Measurements from ENCODE around the gene TCAP.
A peak's percentile ranks its signal among the peaks of the same experiment; 100 is the strongest.
"Not testable (repeated sequence)": the region's sequence is repeated elsewhere in the genome, so short reads cannot be mapped to it uniquely, and the experiment has no call there.

Gene TCAP

DNA sequence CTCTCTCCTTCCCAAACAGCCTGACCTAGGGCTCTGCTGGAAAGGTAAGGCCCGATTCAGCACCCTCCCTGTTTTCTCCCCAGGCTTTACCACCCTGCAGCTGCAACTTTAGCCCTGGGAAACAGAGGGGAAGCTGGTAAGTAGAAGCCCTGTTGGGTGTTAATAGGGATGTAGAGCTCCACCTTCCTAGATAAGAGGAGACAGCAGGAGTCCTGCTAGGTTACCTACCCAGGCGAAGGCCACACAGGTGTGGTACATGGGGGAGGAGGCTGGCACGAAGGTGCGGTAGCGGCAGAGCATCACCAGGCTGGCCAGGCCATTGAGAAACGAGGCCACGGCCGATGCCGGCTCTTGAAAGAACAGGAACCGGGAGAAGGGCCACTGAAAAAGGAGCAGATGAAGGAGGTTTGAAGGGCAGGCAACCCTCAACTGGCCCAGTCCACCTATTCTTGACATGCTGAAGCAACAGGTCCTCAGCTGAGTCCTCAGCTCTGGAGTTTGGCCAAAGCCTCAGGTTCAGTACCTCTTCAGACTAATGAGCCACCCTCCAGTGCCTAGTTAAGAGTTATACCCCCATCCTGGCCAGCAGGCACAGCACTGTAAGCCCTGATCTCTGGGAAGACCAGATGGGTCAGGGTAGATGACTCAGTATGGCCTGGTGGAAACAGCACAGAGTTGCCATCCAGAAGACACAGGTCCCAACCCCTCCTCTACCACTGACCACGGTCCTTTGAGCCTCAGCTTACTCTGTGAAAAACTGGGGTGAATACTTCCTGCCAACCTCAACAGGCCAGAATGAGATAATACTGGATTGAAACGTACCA is 19.4 kb downstream of the TCAP start:
- DNase-seq: no peak

DNA sequence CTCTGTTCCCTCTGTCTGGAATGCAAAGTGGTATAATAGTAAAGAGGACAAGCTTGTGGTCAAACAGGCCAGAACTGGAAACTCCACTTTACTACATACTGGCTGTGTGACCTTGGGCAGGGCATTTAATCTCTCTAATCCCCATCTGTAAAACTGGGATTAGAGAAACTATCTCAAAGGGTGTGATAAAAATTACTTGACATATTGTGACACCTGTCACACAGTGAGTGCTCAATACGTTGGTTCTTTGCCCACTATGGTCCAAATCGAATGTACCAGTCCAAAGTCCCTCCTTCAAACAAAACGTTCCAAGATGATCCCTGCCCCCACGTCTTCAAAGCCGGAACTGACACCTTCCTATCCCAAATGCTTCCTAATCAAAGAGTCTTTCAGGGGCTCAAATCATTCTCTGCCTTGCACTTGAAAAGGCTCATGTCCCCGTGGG is 22.0 kb downstream of the TCAP start:
- DNase-seq: no peak

DNA sequence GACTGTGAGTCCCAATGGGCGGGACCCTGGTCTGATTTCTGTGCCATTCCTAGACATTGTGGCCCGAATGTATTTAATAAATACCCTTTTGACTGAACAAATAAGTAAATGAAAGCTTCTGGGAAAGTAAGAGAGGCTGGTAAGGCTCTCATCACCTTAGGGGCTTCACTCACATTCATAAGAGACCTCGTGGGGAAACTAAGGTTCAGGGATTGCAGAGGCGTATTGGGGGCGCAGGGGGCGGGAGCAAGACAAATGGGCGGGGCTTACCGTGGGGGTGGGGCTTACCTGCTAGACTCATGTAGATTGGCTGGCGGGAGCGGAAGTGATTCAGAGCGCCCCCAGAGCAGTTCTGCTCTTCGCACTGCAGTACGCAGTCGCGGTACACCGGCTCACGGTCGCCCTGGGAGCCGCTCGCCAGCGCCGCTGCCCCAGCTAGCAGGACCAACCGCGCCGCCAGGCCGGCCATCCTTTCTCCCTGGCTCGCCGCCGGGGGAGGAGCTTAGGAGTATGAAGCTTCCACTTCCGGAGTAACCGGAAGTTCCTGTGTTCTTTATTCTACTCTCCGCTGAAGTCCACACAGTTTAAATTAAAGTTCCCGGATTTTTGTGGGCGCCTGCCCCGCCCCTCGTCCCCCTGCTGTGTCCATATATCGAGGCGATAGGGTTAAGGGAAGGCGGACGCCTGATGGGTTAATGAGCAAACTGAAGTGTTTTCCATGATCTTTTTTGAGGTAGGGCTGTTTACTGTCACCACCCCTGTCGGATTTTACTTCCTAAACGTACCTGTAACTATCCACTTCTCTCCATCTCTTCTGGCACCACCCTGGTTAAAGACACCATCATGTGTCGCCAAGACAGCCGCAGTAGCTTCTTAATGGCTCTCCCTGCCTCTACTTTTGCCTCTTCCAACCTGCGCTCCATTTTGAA is 22.7 kb downstream of the TCAP start, which contains the start of gene PGAP3:
Gene PGAP3 (minus strand): TSS at position 512 of the 929 bp plus-strand sequence. CDS start 43 bp downstream, at position 469.
- peak; percentile 61 for DNase-seq

DNA sequence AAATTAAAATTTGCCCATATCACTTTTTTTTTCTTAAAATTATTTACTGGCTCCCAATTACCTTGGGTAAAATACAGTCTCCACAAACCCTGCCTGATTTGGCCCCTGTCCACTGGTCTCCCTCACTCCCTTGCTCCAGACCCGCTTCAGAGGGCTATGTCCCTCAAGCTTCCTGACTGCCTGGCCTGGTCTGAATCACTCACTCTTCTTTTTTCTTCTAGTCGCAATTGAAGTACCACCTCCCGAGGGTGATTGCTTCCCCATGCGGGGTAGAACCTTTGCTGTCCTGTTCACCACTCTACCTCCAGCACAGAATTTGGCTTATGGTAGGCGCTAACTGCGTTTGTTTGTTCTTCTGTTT is 23.3 kb downstream of the TCAP start:
- DNase-seq: no peak

DNA sequence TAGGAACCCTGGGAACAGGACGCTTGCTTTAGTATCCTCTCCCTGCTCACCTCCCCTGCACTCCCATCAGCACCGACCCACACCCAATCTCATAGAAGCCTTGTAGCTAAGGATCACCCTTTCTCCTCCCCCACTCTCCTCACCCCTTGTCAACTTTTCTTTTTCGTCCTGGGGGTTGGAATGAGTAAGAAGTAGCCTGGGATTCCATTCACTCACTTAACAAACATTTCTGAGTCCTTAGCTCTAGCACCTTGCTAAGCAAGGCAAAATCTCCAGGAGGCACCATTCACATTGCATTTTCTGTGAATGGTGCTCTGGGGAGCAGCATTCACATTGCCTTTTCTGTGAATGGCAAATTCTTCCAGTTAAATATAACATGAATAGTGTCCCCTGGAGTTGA is 23.8 kb downstream of the TCAP start:
- DNase-seq: no peak

DNA sequence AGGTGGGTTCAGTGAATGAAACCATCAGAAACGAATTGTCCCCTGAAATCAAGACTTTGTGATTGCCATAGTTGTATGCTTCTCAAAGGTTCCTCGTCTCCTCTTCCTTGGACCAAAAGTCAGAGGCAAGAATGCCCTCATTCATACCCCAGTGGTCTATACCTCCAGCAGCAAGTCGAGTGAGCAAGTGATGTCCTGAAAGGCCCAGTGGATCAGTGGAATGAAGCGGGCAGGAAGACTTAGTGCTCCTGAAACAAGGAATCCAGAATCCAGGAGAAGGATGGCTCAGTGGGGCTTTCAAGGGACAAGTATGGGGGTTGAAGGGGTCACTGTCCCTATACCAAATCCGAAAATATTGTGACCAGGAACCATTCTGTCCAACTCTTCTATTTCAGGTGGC is 29.4 kb downstream of the TCAP start:
- DNase-seq: no peak

DNA sequence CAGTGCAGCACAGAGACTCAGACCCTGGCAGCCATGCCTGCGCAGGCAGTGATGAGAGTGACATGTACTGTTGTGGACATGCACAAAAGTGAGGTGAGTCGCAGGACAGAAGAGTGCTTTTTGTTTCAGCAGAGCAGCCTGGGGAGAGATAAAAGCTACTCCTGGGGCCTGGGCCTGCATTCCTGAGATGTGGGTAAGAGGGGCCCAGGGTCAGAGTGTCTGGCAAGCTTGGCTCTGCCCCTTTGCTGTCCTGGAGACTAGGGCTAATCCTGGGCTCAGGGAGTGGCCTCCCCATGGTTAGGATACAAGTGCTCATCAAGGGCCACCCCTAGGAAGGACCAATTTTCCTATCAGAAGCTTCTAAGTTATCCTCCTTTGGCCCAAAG is 29.9 kb downstream of the TCAP start:
- no peak for DNase-seq

DNA sequence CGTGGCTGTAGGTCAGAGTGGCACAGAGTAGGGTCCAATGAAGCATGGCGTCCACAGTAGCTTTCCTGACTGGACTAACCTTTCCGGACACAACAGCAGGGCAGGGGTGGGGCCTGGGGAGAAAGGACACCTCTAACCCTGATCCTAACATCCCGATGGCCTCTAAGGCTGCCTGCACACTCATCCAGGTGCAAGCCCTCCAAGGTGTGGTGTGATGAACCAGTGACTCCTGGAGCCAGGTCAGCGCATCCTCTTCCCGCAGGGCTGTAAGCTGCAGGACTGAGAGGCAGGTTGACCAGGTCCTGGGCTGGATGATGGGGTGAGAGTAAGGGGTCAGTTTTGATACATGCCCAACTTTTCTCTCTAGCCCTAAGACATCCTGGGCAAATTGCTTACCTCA is 31.6 kb downstream of the TCAP start:
- DNase-seq: no peak

DNA sequence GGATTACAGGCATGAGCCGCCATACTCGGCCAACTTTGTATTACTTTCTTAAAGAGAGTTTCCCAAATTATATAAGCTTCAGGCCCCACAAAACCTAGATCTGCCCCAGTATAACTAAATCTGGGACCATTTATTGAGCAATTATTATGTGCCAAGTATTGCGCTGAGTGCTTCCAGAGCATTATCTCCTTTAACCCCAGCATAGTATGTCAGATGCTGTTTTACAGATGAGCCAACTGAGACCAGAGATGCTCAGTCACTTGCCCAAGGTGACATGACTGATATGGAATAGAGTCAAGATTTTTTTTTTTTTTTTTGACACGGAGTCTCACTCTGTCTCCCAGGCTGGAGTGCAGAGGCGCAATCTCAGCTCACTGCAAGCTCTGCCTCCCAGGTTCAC is 32.8 kb downstream of the TCAP start:
- DNase-seq: no peak

DNA sequence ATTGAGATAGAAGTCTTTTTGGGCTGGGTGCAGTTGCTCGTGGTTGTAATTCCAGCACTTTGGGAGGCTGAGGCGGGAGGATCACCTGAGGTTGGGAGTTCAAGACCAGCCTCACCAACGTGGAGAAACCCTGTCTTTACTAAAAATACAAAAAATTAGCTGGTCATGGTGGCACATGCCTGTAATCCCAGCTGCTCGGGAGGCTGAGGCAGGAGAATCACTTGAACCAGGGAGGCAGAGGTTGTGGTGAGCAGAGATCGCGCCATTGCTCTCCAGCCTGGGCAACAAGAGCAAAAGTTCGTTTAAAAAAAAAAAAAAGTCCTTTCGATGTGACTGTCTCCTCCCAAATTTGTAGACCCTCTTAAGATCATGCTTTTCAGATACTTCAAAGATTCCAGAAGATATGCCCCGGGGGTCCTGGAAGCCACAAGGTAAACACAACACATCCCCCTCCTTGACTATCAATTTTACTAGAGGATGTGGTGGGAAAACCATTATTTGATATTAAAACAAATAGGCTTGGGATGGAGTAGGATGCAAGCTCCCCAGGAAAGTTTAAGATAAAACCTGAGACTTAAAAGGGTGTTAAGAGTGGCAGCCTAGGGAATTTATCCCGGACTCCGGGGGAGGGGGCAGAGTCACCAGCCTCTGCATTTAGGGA is 34.1 kb downstream of the TCAP start:
- DNase-seq: not testable (repeated sequence)

DNA sequence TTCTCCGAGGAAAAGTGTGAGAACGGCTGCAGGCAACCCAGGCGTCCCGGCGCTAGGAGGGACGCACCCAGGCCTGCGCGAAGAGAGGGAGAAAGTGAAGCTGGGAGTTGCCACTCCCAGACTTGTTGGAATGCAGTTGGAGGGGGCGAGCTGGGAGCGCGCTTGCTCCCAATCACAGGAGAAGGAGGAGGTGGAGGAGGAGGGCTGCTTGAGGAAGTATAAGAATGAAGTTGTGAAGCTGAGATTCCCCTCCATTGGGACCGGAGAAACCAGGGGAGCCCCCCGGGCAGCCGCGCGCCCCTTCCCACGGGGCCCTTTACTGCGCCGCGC is 34.6 kb downstream of the TCAP start, which contains the start of gene ERBB2:
Gene ERBB2 (plus strand): TSS at position 247 of the 330 bp plus-strand sequence. CDS start 175 bp downstream, outside the sequence.
- no peak for DNase-seq

DNA sequence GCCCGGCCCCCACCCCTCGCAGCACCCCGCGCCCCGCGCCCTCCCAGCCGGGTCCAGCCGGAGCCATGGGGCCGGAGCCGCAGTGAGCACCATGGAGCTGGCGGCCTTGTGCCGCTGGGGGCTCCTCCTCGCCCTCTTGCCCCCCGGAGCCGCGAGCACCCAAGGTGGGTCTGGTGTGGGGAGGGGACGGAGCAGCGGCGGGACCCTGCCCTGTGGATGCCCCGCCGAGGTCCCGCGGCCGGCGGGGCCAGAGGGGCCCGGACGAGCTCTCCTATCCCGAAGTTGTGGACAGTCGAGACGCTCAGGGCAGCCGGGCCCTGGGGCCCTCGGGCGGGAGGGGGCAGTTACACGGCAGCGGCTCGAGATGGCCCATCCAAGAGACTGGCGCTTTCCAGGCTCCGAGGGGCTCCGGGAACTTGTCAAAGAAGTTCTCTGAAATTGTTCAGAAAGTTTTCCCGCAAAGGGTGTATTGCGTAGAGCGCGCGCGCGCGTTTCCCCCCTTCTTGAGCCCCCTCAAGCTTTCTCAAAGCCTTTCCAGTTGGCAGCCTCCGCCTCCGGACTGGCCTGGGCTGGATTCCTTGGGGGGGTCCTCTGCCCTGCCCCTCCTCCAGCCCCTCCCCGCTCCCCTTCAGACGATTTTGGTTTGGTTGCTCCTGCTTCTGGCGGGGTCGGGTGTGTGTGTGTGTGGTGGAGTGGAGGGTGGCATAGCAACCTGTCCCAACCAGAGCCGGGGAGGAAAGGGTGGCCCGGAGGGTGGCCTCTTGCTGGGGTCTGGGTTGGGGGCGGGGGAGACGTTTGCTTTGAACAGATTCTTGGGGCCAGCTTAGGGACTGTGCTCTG is 35.2 kb downstream of the TCAP start:
- DNase-seq: no peak

DNA sequence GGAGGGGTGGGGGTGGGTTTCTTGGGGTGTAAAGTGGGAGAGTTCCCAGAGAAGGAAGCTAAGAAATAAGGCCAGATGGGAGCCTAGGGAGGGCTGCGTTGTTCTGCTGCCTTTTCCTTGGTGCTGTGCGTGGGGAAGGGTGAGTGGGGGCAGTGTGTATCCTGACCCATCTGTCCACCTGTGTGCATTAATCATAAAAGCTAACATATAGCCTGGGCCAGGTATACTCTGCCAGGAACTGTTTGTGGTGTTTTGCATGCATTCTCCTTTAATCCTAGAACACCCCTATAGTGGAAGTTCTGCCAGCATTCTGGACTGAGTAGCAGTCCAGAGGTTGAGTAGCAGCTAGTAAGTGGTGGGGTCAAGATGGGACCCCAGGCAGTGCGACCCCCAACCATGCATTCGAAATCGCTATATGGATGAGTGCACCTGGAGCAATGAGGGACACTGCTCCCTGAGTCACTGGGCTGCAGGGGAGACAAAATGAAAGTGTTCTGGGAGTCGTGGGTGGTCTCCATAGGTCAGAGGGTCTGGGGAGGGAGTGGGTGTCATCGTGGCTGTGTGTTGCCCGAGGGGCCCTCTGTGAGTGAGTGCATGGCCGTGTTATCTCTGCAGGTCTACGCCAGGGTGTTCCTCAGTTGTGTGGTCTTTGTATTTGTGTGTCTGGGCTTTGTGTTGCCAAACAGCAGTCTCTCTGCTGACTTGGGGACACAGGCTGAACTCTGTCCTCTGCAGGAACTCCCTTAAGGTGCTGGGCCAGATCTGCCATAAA is 36.0 kb downstream of the TCAP start:
- DNase-seq: no peak

DNA sequence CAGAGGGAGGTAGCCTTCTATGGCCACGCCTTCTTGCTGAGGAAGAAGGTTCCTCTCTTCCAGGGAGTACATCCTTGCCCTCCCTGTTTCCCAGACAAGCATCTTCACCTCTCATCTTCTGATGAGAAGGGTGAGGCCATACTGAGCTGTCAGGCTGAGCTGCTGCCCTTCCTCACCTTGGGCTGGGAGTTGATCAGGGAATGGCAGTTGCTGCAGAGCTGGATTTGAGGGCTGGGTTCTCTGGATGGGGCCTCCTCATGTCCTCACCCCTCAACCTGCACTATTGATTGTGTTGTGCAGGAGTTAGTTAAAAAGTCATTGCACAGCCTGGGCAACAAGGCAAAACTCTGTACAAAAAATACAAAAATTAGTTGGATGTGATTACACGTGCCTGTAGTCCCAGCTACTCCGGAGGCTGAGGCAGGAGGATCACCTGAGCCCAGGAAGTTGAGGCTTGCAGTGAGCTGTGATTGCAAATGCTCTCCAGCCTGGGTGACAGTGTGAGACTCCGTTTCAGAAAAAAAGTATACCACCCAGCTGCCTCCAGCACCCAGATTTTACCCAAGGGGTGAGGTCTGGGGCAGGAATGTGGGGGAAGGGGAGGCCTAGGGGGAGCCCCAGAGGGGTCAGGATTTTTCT is 36.8 kb downstream of the TCAP start:
- no peak for DNase-seq

DNA sequence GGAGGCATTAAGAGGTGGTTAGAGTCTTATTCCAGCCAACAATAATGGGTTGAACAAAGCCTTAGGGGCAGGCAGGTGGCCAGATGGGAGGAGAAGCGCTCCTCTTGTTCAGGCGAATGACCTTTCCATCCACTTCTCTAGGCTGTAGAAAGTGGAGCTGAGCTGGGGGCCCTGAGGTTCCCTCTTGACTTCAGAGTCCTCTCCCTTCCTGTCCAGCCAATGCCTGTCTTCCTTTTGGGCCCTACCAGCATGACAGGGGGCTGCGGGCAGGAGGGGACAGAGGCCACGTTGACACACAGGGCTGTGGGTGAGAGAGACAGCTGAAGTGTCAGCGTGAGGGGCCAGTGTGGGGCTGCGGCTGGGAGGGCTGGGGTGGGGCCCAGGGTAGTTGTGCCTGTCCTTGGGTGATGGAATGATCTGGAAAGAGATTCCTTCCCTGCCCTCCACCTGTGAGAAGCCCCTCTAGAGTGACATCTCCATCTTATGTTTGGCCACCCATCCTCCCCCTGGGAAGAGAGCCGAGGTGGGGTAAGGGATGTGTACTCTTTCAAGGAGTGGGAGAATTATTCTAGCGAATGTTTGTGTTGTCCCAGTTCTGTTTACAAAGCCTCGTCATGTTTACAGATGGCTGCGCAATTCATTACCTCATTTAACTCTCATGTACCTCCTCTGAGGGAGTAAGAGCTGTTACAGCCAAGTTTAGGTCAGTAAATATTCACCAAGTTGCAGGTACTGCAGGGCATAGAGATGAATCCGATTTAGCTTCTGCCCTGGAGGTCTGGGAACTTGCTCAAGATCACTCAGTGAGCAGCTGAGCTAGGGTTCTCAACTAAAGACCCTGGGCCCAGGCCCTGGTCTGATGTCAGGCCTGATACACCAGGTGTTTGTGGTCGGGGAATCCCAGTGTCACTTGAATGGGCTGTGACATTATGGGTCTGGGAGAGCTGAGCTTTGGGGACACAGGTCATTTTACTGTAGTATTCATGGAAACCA is 38.0 kb downstream of the TCAP start:
- DNase-seq: no peak

DNA sequence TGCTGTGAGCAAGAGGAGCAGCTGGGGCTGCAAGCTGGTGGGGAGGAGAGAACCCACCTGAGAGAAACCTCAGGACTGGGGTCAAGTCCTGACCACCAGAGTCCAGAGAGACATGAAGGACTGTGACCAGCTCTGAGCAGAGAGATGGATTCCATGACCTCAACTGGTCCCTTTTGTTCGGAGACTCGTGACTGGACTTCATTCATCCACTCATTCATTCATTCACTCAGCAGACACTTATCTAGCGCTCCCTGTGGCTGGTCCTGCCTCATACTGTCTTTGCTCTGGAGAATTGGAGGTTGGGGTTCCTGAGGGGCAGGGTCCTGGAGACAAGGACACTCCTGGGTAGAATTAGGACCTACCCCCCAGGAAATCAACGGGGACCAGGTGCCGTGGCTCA is 38.8 kb downstream of the TCAP start:
- no peak for DNase-seq

DNA sequence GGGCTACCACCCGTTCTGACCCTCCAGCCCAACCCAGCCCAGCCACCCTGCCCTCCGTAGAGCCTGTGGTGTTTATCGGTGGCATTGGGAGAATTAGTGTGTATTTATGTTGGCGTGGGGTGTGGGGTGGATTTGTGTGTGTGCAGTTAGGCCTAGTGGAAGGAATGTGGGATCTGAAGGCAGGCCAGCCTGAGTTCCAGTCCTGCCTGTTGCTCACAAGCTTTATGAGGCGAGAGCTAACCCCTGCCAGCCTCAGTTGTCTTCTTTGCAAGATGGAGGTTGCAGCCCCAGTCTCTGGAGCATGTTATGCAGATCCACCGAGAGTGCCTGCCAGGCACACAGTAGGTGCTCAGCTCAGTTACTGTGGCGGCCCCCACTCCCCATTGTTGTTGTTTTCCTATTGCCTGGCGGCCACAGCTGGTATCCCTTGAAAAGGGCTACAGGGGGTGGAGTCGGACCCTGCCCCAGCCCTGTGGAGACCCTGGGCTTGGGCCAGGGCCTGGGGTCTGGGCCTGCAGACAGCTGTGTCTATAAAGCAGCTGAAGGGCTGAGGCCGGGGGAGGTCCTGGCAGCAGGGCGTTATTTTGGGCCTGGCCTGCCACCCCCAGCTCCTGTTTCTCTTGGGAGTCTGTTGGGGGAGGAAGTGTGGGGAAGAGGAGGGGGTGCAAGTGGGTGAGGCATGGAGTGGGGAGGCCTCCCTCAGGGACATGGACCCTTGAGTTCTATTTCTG is 39.8 kb downstream of the TCAP start:
- no peak for DNase-seq

DNA sequence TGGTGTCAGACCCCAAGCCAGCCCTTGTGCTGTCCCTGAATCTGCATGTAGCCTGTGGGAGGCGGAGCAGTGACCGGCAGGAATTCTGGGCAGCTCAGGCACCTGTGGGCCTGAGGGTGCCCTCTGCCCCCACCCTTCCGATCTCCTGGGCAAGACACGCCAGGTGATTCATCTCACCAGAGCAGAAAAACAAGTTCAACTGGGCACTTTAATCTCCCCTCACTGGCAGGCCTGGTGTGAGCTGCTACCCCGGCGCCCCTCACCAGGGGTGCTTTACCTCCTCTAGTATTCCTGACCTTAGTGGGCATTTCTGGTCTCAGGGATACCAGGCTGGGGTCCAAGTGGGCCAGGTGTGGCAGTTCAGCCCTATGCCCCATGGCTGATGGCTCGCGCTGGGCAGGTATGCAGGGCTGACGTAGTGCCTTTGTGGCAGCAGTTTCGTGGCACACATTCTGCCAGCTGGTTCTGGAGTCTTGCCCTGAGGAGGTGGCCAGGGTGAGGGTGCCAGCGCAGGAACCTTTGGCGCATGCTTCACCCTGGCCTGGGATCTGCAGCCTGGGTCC is 40.7 kb downstream of the TCAP start:
- no peak for DNase-seq

DNA sequence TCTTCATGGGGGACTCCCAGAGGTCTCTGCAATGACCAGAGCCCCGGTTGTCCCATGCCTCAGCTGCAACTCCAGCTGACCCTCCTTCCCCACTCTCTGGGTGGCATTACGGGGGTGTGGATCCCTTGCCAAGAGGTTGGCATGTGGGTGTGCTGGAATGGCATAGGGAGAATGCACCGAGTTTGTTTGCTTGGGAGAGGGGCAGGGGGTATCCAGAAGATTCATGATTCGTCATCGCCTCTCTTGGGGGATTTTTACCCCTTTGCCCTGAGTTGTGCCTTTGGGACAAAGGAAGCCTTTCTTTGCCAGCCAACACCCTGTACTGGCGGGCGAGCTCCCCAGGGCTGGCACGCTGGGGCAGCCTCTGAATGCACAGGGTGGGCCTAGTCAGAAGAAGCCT is 41.2 kb downstream of the TCAP start:
- no peak for DNase-seq

All from activated gamma-delta T cell (primary cell).